NK-92 (cell line): ENCODE results near the gene MYO5A.

Source experiments
- DNase-seq: peaks from one replicate; lab custom pipeline; 2025; ENCODE audit not compliant: unreplicated experiment; lab: John Stamatoyannopoulos, UW

MYO5A gene

DNA sequence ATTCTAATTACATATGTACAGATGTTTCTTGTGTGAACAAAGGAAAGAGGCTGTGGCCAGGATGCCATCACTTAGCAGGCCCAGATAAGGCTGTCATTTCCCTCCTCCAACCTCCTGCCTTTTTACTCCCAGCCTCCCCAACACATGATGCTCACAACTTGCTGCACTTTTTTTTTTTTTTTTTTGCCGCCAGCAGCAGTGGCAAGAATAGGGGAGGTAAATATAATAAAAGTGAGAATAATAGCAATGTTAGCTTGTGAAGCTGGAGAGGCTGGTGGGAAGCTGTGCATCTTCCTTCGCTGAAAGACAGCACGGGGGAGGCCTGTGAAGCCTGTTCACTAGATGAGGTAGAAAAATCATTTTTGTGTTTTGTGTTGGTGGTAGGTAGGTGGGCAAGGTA, 190.6 kb downstream of the MYO5A start:
- no peak for DNase-seq

DNA sequence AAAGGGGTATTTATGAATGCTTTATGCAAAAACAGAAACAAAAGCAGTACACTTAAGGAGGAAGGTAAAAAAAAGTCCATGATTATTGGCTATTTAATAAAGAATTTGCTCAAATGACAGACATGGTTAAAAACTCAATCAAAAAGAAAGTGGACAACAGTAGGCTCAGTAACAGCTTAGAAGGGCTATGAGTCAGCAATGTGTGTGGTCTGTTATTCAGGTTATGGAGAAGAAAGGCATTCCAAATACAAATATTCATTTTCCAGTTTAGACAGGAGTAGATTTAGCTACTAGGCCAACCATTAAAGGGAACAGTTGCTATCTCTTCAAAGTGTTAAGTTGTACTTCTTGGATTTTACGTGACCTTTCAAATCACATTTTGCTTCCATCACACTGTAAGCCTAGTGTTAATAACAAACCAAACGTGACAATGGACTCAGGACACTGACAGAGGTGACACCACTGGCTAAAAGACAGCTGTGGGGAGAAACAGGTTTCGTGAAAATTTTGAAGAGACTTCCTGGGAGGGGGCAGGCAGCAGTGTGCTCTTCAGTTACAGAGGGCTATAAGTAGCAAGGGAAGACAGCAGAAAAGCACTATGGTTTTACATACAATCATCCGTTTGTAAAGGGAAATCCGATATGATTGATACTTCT, 191.4 kb downstream of the MYO5A start:
- no peak for DNase-seq

DNA sequence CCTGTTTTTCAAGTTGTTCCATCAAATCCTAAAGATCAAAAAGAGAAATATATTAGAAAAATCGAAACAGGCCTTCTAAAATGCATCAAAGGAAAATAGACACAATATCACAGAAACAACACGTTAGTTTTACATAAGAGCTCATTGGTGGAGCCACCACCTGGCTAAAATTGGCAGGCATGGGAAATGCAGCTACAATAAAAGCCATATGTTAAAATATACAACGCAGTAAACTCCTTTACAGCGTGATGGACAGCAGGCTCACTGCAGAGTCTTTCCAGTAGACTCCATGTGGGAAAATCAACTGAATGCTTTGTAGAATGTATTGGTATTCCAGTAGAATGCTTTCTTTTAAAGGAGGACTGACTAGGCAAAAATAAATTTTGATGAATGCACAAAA, 192.2 kb downstream of the MYO5A start:
- DNase-seq = no peak

DNA sequence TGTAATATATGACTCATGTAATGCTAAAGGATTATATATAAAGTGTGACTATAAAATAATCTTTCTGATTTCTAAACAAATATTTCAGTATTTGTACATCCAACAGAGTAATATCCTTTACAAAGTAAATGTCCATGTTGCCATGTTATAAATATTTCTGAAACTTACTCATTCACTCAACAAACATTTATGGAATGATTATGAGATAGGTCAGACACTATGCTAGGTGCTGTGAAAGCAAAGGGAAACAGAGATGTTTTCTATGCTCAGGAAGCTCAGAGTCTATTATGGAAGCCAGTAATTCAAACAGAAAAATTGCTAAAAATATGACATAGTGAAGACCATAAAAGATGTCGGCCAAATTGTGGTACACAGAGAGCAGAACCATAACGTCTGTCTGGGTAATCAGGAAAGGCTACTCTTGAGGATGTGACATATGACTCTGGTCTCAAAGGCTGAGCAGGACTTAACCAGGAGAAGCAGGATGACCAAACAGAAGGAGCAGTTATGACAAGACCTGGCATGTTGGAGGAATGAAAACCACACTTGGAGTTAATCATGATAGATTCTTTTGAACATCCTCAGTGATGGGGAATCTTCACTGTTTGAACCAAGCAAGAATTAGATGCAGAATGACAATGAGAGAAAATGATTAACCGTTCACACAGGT, 194.1 kb downstream of the MYO5A start:
- DNase-seq = no peak

DNA sequence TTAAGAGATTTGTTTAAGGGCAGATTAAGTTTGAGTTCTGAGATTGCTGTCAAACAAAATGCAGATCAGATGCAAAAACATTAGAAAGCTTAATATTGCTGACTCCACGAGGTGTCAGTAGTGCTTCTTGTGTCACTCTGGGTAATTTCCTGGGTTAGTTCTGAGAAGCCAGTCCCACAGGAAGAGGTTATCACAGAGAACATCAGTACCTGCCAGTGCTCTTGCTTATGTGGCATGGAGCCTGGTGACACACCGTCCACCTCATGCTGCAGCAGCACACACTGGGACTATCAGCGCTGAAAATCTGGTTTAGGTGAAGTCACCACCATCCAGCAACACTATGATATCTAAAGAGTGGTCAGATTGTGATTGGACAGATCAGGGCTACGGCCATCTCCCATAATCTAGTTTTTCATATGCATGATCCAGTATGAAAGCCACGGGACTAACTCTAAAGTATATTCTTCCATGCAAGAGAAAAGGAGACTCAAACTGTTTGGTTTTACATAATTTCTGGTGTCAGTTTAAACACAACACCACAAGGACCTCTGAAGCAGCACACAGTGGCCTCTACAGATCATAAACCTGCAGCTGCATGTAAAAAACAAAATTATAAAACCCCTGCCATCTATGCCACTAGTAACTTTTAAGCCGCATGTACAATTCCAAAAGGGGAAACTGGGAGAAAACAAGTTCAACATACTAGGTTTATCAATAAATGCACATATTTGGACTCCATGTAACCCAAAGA, 197.0 kb downstream of the MYO5A start:
- no peak for DNase-seq

DNA sequence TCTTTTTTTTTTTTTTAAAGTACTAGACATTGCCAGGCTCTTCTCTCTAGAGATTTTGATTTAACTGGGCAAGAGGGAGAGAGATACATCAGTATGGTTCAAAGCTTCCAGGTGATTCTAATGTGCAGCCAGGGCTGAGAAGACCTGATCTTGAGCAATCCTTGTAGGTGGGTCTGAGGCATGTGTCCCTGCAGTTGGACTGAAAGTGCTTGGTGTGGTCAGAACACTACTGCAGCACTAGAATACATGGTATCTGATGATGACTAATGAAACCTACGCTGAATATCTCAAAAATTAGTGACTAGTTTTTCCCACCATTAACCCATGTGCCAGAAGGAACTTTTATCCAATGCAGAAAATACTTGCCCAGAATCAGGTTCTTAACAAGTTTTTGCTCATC, 198.7 kb downstream of the MYO5A start:
- no peak for DNase-seq

DNA sequence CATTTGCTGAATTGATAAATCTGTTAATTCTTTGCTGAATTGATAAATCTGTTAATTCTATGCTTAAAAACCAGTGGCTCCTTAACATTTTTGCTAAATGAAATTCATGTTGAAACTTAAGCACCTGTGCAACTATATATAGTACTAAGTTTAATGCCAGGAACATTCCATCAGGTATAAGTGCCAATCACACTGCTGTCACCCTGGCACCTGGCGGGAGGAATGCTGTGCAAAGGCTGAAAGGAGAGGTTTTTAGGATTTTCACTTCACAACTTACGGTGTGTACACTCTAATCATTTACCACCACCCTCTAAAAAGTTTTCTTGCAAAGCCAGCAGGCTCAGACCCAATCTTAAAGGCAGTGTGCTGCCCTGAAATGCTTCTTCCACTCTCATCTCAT, 199.5 kb downstream of the MYO5A start:
- no peak for DNase-seq

DNA sequence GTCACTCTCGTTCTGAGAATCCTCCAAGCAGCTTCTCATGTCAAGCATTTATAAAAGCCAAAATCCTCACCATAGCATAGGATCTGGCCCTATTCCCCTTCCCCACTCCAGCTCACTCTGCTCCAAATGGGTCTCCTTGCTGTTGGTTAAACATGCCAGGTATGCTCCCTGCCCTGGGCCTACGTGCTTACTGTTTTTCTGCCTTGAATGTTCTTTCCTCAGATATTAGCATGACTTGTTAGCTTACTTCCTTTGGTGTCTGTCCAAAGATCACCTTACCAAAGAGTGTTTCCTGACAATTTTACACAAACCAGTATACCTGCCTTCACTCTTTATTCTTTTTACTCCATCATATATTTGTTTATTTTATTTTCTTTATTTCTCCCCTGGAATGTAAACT, 200.0 kb downstream of the MYO5A start:
- no peak for DNase-seq

DNA sequence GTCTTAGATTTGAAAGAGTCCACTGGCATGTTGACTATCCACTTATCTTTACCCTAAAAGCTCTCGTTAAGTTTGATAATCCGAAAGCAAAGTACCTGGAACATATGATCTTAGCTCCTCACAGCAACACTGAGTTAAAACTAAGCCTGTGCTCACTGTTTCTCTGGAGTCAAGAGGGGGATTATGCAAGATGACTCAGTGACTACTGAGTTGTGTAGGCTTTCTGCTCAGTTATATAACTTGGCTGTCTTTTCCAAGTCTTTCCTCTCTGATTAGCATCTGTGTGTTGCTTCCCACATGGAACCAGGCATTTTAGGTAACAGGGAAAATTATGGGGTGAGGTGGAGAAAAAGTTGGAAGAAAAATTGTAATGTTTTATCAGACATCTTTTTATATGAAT, 201.9 kb downstream of the MYO5A start:
- DNase-seq = no peak

DNA sequence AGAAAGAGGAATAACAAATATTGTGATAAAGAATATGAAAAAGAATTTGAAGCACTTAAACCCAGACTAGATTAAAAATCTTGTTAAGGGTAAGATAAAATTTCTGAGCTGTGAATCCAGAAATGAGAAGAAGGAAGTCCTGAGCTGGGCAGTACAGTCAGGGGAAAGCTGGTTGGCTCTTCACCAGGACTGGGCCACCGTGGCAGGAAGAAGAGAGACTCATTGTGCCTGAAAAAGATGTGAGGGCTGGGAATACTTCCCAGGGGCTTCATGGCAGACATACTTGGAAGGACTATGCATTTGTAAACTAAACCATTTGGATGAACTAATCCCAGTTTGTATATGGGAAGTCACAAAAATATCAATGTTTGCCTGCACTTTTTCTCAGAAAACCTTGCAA, 204.6 kb downstream of the MYO5A start:
- no peak for DNase-seq

DNA sequence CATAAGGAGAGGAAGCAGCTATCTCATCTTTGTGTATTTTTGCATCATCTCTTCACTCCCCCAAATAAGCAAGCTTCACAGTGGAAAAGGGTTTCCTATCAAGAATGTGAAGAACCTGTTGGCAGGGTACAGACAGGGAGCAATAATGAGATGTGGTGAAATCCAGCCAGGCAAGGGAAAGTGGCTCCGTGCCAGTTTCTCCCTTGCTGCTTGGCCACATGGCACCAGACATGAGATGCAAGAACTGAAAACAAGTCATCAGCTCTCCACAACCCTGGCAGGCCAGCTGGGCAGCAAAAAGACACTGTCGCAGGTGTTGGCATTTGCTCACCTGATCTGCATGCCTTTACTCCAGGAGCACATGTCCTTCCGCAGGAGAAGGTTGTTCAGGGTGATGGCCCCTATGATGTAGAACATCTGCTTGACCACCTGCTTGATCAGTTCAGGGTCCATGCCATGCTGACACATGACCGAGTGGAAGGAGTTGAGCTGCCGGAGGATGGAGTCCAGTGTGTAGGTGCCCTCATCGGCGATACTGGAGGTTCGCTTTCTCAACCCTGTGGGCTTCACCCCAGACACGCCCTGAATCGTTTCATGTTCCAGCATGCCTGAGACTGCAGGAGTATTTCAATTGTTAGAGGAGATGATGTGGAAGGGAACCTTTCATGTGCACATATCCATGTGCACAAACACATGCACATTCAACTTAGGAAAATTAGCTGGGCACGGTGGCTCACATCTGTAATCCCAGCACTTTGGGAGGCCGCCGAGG, 209.8 kb downstream of the MYO5A start:
- DNase-seq = no peak

DNA sequence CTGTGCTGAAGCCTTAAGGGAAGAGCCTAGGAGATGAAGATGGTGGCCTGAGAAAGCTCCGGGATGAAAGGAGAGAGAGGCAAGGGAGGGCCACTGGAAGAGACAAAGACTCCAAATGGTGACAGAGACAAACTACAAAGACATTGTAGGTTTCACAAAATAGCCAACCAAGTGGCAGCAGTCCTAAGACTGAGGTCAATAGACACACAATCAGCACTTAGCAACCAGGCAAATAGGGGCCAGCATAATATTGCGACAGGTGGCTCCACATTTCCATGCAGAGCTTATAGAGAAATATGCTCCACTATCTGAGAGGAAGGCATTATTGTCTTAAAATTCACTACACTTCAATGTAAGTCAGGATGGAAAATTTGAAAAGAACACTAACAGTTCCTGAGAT, 211.0 kb downstream of the MYO5A start:
- no peak for DNase-seq

DNA sequence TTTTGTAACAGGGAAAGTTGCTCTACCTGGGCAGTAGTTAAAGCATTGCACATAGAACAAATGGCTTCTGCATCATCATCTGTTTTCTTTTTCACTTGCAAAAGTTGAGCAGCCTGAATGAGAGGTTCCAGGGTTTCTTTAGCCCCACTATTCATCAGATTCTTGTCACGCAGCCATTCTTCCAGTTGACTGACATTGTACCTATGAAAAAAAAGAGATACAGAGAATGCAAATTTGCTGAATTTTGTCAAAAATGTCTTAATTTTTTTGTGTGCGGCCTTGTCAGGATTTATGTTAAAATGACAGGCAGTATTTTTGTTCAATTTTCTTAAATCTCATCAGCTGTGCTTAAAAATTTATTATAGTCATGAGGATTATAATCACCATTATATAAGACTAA, 211.7 kb downstream of the MYO5A start:
- DNase-seq = no peak

DNA sequence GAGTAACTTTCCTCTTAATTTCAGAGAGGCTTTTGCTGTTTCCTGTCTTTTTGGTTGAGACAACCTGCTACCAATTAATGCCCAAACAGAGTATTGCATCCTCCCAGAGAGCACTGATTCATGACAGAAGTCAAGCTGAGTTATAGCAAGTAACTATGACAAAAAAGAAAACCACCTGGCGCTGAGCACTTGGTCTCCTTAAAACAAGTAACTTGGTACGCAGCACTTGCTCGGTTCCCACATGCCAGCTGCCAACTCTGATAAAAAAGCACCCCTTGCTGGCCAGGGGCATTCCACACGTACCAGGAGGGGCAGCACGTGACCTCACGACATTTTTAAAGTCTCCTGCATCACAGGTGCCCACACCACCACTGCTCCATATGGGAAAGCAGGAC, 219.5 kb downstream of the MYO5A start:
- no peak for DNase-seq

DNA sequence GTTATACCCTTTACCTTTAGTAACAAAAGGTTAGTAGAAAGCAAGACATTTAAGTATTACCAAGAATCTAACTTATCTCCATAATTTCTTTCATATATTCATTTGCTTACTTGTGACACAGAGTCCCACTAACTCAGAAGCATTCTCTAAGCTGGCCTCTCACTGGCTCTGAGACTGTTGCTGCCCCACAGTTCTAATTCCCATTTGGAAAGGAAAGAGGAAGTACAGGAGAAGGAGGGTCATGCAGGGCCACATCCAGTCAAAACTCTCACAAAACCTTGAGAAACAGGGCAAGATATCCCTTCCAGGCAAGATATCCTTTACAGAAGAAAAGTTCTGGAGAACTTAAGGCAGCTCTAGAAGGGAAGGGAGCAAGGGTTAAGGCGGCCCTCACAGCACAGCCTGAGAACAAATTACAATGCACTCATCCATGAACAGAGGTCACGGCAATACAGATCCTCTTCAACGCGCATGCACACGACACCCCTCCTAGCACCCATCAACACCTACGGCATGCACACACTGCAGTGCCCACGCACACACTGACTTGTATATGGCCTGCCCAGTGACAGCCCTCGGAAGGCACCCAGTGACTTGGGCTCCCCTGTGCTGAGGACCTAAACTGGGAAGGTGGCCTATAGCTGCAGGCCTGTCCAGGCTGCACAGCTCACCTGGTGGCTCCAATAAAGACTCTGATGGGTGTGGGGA, 220.1 kb downstream of the MYO5A start:
- no peak for DNase-seq

DNA sequence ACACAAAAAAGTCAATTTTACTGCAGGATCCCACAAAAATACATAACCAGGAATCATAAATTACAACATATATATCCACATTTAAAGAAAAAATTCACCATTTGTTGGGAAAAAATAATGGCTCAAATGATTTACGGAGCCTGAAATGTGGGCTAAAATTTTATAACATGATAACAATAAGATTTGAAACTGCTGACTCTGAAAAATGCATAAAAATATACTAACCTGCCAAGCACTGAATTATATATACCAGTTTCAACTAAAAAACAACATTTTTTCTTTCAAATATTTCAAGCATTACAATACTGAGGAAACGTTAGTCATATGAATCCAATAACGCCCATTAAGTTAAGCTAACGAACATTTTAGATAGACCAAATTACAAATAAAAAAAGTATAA, 220.8 kb downstream of the MYO5A start:
- DNase-seq = no peak

DNA sequence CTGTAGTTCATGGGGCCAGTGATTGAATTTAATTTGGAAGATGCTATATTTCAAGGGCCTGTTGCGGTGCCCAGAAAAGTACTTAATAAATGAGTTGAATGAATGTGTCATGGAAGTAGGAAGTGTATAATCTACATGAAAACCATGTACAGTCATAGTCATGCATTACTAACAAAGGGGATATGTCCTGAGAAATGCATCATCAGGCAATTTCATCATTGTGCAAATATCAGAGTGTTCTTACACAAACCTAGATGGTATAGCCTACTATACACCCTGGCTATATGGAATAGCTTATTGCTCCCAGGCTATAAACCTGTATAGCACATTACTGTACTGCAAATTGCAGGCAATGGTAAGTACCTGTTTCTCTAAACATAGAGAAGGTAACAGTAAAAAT, 222.4 kb downstream of the MYO5A start:
- DNase-seq = no peak

DNA sequence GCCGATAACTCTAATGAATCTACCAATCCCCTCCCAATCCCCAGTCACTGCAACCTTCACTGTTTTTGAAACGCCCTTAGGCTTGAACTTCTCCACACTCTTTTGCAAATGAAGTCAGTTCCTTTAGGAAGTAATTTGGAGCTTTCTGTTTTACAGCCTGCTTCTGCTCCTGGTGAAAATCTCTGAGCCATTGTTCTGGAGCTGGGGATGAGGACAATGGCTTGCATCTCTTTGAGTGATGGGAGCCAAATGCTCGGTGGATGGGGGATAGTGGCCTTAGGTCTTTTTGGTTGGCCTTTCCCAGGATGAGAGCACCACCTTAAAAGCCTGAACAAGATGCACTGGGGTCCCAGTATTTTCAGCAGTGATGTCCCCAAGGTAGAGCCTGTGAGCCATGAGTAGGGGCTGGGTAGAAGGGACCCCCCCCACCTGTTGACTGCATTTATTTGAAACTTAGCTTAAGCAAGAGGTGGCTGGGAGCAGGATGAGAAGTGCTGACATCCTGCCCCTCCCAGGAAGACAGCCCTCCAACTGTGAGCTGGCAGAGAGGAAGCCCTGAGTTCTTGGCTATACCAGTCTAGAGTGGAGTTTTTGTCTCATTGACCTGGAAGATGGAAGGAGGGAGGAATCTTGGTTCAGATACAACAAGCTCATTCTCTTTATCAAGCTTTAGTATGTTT, 225.4 kb downstream of the MYO5A start:
- DNase-seq = no peak

DNA sequence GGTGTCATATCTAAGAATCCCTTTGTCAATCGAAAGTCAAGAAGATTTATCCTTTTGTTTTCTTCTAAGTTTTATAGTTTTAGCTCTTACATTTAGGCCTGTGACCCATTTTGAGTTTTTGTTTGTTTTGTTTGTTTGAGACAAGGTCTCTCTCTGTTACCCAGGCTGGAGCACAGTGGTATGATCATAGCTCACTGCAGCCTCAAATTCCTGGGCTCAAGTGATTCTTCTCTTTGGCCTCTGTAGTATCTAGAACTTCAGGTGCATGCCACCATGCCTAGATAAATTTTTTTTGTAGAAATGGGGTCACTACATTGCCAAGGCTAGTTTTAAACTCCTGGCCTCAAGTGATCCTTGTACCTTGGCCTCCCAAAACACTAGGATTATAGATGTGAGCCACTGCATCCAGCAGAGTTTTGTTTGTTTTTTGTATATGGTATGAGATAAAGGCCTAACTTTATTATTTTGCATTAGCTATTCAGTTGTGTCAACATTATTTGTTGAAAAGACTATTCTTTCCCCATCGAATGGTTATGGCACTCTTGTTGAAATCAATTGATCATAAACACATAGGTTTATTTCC, 227.3 kb downstream of the MYO5A start:
- DNase-seq = no peak

DNA sequence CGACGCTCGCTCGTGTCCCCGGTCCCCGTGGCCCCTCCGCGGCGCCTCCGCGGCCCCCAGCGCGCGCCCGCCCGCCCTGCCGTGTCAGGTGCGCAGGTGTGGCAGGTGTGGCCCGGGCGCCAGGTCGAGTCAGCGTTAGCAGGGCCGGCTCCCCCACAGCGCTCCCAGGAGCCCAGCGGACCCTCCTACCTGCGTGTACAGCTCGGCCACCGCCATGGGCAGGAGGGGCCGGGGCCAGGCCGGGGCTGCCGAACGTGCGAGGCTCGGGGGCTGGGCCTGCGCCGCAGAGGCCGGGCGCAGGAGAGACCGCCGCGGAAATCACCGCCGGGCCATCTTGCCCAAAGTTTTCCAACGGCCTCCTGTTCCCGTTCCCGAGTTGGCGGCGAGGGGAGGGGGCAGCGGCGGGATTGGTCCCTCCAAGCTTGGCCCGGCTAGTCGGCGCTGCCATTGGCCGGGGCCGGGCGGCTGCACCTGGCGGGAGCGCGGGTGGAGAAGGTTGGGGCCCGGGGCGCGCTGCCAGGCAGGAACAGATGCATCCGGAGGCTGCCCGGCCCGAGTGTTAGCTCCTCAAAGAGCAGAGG, 233.2 kb downstream of the MYO5A start, which contains the start of gene MYO5C:
MYO5C (minus strand) TSS at position 384 of the 581 bp plus-strand sequence; CDS start at position 216, 168 bp downstream.
- DNase-seq = no peak
